ENCODE results near the gene BMF. TPM values are rescaled to one million over a fixed set of nuclear protein-coding genes. Genes with fewer than 3 reads are reported as not detected.

BMF gene
- total and polyA plus RNA-seq, 7 donors: 4.8 to 18.1 (median 15.3) TPM

DNA sequence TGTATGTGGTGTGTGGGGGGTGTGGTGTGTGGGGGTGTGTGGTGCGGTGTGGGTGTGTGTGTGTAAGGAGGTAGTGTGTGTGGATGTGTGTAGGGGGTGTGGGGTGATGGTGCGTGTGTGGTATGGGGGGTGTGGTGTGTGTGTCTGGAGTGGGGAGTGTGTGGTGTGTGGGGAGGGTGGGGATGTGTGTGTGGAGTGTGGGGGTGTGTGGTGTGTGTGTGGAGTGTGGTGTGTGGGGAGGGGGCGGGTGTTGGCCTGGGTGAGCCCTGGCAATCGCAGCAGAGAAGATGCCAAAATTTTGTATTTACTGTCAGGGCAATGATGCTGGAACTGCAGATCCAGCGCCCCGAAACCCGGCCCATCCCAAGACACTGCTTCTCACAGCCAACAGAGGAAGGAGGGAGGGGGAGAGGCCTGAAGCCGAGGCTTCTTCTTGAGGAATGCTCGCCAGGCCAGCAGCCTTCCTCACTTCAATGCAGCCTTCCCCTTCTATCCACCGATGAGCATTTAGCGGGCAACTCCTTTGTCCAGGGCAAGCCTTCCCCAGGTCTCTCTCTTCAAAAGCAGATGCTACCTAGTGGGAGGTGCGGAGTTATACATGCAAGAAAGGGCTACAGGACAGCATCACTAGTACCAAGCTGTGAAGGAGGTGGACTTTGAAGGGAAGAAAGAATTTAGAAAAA is 57.8 kb downstream of the BMF start:
- Histone ChIP-seq H3K9me3 (no peaks in the 10 kb centered on the region), H3K27me3 (no peaks in the 10 kb centered on the region), H3K36me3 (no peaks in the 10 kb centered on the region), H3K27ac (no peak overlapping the region), H3K4me3 (no peak overlapping the region), H3K4me1 (peaks cover 0 to 57% (median 38%) of the 10 kb centered on the region in 4 donors)
- peak; percentile 66 for DNase-seq
- whole genome bisulfite sequencing, 2 donors: 73 to 75% methylated on average over 12 of the region's 12 CpGs
- intact Hi-C loops (cut with DNase I): no loop called here
- no peak for TF ChIP-seq EP300 (IDR thresholded peaks at IDR 0.05)

DNA sequence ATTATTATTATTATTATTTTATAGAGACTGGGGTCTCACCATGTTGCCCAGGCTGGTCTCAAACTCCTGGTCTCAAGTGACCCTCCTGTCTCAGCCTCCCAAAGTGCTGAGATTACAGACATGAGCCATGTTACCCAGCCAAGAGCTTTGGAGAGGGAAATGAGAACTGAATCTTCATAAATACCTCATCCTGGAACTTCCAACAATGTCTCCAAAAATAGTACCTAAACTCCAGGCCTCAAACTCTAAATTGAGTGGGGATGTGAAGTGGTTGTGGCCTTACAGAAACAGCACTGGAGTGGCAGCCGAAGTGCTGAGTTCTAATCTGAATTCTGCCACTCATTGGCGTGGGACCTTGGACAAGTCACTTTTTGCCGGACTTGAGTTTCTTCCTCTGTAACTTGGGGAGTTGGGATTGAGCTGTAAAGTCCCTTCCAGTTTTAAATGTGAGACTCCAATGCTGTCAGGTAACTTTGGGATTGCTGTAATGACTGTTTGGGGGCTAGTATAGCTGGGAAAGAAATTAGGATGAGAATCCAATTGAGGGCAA is 59.7 kb downstream of the BMF start:
- 94 to 97% methylated on average over 3 of the region's 3 CpGs for WGBS, 2 donors
- TF ChIP-seq, protein P1, sequence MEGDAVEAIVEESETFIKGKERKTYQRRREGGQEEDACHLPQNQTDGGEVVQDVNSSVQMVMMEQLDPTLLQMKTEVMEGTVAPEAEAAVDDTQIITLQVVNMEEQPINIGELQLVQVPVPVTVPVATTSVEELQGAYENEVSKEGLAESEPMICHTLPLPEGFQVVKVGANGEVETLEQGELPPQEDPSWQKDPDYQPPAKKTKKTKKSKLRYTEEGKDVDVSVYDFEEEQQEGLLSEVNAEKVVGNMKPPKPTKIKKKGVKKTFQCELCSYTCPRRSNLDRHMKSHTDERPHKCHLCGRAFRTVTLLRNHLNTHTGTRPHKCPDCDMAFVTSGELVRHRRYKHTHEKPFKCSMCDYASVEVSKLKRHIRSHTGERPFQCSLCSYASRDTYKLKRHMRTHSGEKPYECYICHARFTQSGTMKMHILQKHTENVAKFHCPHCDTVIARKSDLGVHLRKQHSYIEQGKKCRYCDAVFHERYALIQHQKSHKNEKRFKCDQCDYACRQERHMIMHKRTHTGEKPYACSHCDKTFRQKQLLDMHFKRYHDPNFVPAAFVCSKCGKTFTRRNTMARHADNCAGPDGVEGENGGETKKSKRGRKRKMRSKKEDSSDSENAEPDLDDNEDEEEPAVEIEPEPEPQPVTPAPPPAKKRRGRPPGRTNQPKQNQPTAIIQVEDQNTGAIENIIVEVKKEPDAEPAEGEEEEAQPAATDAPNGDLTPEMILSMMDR (IDR thresholded peaks at IDR 0.05): no peak
- TF ChIP-seq EP300 (IDR thresholded peaks at IDR 0.05) (no peak), POLR2A (IDR thresholded peaks at IDR 0.05) (no peak), POLR2AphosphoS5 (IDR thresholded peaks at IDR 0.05) (no peak)
- no peak overlapping the region for H3K4me3 ChIP-seq
- H3K27me3 ChIP-seq: no peaks in the 10 kb centered on the region
- intact Hi-C loops (cut with DNase I): loop anchor here (5.0 kb wide), 1 partner anchor 168 kb away; no protein-coding TSS in a partner anchor
- no peak for DNase-seq
- H3K4me1 ChIP-seq: peaks cover 0 to 57% (median 37%) of the 10 kb centered on the region in 4 donors
- peak overlapping the region in 2 of 4 donors; percentile 0 to 61 for H3K27ac ChIP-seq
- no peaks in the 10 kb centered on the region for H3K36me3 ChIP-seq
- H3K9me3 ChIP-seq: no peaks in the 10 kb centered on the region

DNA sequence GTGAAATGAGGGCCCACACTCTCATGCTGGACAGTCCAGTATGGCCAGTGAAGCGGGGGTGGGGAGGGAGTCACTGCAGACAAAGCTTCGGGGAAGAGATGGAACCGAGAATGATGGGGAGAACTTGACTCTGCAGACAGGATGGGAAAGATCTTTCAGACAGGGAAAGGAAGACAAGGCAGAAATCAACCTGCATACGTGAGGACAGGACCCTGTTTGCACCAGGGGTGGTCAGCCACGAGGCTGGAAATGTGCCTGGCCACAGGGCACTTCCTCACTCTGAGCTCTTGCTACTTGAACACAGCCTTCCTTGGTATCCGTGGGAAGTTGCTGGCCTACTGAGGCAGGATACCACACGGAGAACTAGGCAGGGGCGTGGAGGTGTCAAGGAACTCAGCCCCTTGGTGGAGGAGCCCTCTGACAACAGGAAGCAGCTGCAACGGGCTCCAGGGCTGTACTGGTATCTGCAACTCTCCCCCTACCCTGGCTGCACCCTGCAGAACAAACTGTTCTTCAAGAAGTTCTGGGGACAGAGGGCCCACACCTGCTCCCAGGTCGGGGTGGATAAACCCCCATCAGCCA is 60.4 kb downstream of the BMF start:
- intact Hi-C loops (cut with DNase I): loop anchor here (5.0 kb wide), 1 partner anchor 169 kb away; no protein-coding TSS in a partner anchor
- no peaks in the 10 kb centered on the region for H3K36me3 ChIP-seq
- H3K27ac ChIP-seq: peak overlapping the region; percentile 45 to 61 (median 52)
- no peak overlapping the region for H3K4me3 ChIP-seq
- H3K4me1 ChIP-seq: peaks cover 0 to 57% (median 37%) of the 10 kb centered on the region in 4 donors
- H3K27me3 ChIP-seq: no peaks in the 10 kb centered on the region
- WGBS, 2 donors: 49 to 67% methylated on average over 10 of the region's 10 CpGs
- no peaks in the 10 kb centered on the region for H3K9me3 ChIP-seq
- TF ChIP-seq EP300 (IDR thresholded peaks at IDR 0.05) (no peak), POLR2A (IDR thresholded peaks at IDR 0.05) (no peak)
- TF ChIP-seq, protein P1 (IDR thresholded peaks at IDR 0.05): no peak
- peak; percentile 59 for DNase-seq

DNA sequence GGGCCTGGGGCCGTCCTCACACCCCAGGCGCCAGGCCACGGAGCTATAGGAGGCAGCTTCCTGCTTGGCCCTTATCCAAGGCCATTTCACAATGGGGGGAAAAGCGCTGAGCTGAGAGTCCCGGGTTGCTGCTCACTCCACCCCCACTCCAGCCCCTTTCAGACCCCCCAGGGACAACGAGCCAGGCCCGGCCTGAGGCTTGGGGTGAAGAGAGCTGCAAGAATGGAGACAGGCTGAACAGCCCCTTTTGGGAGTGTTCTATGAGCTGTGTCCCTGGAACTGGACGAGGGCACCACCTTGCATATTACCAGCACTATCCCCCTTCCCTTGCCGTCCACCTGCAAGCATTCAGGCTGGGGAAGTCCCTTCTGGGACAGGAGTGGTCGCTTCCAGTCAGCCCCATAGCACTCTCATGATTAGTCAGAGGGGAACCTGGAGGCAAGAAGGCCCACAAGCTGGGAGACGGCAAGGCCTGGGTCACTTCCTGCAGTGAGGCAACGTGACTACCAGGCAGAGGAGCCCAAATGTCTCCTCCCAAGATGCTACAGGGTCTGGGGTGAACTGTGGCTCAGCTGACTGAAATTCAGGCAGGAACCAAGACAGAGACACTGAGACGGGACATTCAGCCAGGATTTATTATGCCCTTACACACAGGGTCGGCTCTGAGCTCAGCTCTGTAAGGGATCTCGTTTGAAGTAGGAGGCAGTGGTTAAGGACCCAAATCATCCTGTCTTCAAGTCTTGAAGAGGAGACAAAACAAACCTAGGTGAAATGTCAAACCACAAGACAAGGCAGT is 61.1 kb downstream of the BMF start:
- DNase-seq: peak; percentile 78
- Histone ChIP-seq H3K4me1 (peaks cover 0 to 57% (median 37%) of the 10 kb centered on the region in 4 donors), H3K27me3 (no peaks in the 10 kb centered on the region), H3K9me3 (no peaks in the 10 kb centered on the region), H3K36me3 (no peaks in the 10 kb centered on the region), H3K4me3 (no peak overlapping the region), H3K27ac (peak overlapping the region; percentile 45 to 61 (median 52))
- intact Hi-C loops (cut with DNase I): loop anchor here (5.0 kb wide), 1 partner anchor 170 kb away; no protein-coding TSS in a partner anchor
- 22 to 29% methylated on average over 15 of the region's 15 CpGs for WGBS, 2 donors
- peak in 1 of 4 donors; percentile 72 for TF ChIP-seq POLR2AphosphoS5 (IDR thresholded peaks at IDR 0.05)
- TF ChIP-seq EP300 (IDR thresholded peaks at IDR 0.05): no peak

DNA sequence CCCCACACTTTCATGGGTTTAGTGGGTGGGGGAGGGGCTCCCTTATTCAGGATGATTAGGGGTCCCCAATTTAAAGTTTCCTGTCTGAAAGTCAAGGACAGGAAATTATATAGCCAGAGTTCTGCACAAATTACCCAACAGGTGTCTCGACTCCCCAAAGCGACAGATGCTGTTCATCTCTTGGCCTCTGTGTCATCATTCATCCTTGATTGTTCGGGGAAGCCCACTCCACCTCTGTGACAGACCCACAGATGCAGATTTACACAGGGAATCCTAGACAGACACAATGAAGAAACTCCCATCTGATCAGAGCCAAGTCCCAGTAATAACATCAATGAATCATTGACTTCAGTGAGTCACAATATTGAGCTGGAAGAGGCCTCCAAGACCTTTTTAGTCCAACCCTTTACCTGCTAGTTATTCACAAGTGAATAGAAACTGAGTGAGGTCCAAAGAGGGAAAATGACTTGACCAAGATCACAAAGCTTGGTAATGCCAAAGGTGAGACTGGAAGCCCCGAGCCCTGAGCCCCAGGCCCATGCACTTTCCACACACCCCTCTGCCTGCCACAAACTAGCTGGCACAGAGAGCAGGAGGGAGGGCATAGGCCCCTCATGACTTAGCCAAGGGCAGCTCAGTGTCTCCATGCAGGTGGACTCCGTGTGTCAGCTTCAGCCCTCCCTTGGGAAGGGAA is 61.8 kb downstream of the BMF start:
- intact Hi-C loops (cut with DNase I): loop anchor here (5.0 kb wide), 1 partner anchor 170 kb away; no protein-coding TSS in a partner anchor
- TF ChIP-seq POLR2AphosphoS5 (IDR thresholded peaks at IDR 0.05): no peak
- H3K4me3 ChIP-seq: no peak overlapping the region
- peak overlapping the region; percentile 45 to 61 (median 52) for H3K27ac ChIP-seq
- H3K27me3 ChIP-seq: no peaks in the 10 kb centered on the region
- peaks cover 0 to 57% (median 37%) of the 10 kb centered on the region in 4 donors for H3K4me1 ChIP-seq
- WGBS, 2 donors: 66% methylated on average over 5 of the region's 5 CpGs
- peak; percentile 40 for DNase-seq
- no peaks in the 10 kb centered on the region for H3K36me3 ChIP-seq
- no peaks in the 10 kb centered on the region for H3K9me3 ChIP-seq

Measured in sigmoid colon (tissue), 7 donors.